ENCODE results near the gene PRCD. TPM values are rescaled to one million over a fixed set of nuclear protein-coding genes. Genes with fewer than 3 reads are reported as not detected.

PRCD gene
- total RNA-seq, 4 donors from 2014 or later, result 8.0 to 15.6 (median 11.3) TPM

DNA sequence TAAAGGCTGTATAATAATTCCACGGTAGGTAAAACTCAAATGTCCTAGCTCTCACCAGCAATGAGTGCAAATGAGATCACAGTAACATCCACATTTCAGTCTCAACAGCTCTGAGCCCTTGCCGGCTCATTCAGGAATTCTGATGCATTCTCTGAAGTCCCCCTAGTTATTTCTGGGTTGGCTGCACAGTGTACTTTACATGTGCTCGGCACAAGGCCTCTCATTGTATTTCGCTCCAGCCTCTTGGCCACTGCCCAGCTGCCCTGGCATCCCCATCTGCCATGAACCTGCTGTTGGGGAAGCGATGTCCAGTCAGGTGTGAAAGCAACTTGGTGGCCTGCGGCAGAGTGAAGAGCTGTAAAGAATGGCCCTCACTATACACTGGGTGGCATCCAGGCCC lies 14.3 kb downstream of the PRCD start:
- TF ChIP-seq CTCF (IDR thresholded peaks at IDR 0.05; ENCODE audit: low read depth), result no peak

DNA sequence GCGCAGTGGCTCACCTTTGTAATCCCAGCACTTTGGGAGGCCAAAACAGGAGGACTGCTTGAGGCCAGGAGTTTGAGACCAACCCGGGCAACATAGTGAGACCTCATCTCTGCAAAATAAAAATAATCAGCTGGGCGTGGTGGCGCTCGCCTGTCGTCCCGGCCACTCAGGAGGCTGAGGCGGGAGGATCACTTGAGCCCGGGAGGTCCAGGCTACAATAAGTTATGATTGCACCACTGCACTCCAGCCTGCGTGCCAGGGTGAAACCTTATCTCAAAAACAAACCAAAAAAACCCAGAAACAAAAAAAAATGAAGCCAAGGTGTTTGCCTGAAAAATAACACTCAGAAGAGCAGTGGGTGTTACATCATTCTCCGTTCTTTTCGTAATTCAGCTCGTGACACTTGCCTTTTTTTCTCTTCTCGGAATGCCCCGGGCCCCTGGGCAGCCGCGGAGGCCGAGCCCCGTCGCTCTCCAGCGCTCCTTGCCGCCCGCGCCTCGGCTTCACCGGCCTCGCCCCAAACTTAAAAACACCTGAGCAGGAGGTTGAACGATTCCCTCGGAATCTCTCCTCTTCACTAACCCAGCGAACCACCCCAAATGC lies 17.0 kb downstream of the PRCD start:
- no peak for TF ChIP-seq CTCF (IDR thresholded peaks at IDR 0.05; ENCODE audit: low read depth)

DNA sequence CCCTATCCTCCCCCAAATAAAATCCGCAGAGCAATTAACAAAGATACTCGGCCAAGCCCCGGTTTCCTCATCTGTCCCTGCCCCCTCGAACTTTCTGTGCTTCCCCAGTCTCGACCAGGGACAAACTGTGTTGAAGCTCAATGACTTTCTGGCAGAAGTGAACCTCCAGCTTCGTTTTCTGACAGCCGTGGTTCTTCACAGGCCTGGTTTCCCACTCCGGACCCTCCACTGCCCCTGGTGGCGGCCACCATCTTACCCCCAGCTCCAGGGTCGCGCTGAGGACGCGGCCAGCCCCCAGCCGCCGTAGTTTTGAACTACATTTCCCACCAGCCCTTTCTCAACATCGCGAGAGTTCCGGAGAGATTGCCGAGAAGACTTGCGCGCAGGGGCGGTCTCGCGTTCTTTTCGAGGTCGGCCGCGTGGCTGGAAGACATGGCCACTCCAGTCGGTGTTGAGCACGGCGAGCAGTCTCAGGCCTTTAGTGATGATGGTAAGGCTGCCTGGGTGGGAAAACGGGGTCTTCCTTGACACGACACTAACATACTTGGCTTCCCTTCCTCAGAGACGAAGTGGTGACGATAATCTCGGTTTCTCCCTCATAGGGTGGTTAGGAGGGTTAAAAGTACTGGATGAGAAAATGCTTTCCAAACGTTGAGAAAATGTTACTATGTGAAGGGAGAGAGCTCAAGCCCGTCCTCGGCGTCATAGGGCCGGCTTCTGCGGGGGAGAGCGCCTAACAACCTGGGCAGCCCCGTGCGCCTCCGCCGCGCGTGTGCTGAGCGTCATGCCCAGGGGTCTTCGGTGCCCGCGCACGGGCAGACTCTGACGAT lies 17.7 kb downstream of the PRCD start:
- TF ChIP-seq CTCF (IDR thresholded peaks at IDR 0.05; ENCODE audit: low read depth), result no peak

DNA sequence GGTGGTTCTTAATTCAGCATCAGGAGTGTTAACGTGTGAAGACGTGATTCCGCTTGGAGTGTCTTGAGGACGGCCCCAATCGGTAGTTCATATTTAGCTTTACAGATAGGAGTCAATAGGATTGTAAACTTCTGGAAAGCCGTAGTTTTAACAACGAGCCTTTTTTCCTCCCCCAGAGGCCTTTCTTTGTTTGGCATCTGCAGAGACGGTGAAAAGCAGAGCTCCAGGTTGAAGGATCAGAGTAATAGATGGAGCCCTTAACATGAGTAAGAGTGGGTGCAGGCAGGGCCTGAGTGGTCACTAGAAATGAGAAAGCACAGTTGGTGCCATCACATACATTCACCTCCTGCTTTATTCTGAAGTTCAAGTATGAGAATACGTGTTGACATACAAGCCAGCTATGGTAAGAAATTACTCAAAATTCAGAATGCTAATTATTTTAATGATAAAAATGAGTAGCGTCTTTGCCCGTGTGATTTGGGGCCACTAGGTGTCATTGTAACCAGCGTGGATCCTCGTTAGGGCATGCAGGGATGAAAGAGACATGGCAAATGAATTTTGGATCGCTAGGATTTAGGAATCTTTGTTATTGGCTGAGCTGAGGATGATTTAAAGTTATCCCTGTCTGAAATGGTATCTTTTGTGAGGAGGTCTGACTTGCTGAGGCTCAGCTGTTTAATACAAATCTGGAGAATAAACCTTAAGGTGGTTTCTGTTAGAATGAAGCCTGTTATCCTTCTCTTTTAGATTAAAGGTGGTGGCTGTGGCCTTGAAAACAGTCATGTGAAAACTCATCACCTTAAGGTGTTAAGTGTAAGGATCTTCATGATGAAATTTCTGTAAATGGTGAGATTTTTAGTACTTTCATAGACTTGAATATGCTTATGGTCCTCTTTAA lies 18.6 kb downstream of the PRCD start:
- no peak for TF ChIP-seq CTCF (IDR thresholded peaks at IDR 0.05; ENCODE audit: low read depth)

GRCh38 chr17:76560036-76560876 lies 20.4 kb downstream of the PRCD start:
- TF ChIP-seq CTCF (IDR thresholded peaks at IDR 0.05; ENCODE audit: low read depth), result no peak

DNA sequence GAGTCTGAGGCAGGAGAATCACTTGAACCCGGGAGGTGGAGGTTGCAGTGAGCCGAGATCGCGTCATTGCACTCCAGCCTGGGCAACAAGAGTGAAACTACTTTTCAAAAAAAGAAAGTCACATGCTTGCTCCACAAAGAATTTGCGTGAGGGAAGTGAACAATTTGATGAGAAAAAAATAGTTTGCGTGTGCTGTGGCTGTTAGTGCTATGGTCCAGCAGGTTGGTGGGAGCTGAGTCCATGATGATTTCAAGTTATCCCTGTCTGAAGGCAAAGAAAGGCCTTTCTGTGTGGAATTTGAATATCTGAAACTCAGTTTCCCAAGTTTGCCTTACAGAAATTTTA lies 21.0 kb downstream of the PRCD start:
- no peak for TF ChIP-seq CTCF (IDR thresholded peaks at IDR 0.05; ENCODE audit: low read depth)

Measured in subcutaneous adipose tissue (tissue), 4 donors.